SK-N-SH (cell line): ENCODE data around the gene TAOK2. TPM values are rescaled to one million over a fixed set of nuclear protein-coding genes. Genes with fewer than 3 reads are reported as not detected.

Source experiments
- CTCF ChIA-PET: fragments of 300-600, 350-600 bp; formaldehyde crosslinking; extraction: SDS; loops from one replicate; lab custom pipeline; 2021; lab: Yijun Ruan, JAX
- POLR2A ChIA-PET: fragments of 350-600 bp; sonication (Branson Sonifier 250); formaldehyde crosslinking; extraction: SDS; loops from one replicate; lab custom pipeline; 2020; ENCODE audit warnings: antibody characterized with exemption, inconsistent platforms; lab: Yijun Ruan, JAX
- DNase-seq: peaks from one replicate; pipeline ENCODE4 v3.0.0; 2012
- H2AFZ ChIP-seq: fragments of 200-600 bp; sonication (generic); 2 replicates; pipeline ENCODE4 v1.8.1; 2016; ENCODE audit warnings: antibody characterized with exemption, mild to moderate bottlenecking, low read depth
- H3F3A ChIP-seq: fragments of 200-600 bp; sonication (generic); replicated peaks from 2 replicates; pipeline ENCODE3; 2016; ENCODE audit warnings: antibody characterized with exemption, mild to moderate bottlenecking; ENCODE audit not compliant: insufficient read depth
- H3K27ac ChIP-seq, 2 experiments: fragments of 200-500 bp in 1 of 2; fragments of 200-600 bp in 1 of 2; sonication (Bioruptor generic) in 1 of 2; sonication (generic), shearing (Covaris generic) in 1 of 2; 2 replicates each; pipeline versions ENCODE4 v1.5.1 to v1.6.1; 2014 to 2016; ENCODE audit warnings: low read depth in 2 of 2, inconsistent platforms in 1 of 2, low read length in 1 of 2, mild to moderate bottlenecking in 1 of 2, mixed read lengths in 1 of 2
- H3K27me3 ChIP-seq: fragments of 200-600 bp; sonication (generic), shearing (Covaris generic); 2 replicates; pipeline ENCODE4 v1.6.1; 2016; ENCODE audit warnings: mixed run types; ENCODE audit not compliant: insufficient read depth
- H3K36me3 ChIP-seq, 2 experiments: fragments of 200-500 bp in 1 of 2; fragments of 200-600 bp in 1 of 2; sonication (Bioruptor generic) in 1 of 2; sonication (generic) in 1 of 2; replicated peaks in 1 of 2; 2 replicates each; pipeline versions ENCODE3 to v1.5.1; 2014 to 2016; ENCODE audit warnings: low read length in 1 of 2, mild to moderate bottlenecking in 1 of 2; ENCODE audit not compliant: insufficient read depth in 2 of 2, control insufficient read depth in 1 of 2
- H3K4me1 ChIP-seq, 2 experiments: fragments of 200-500 bp in 1 of 2; fragments of 200-600 bp in 1 of 2; sonication (Bioruptor generic) in 1 of 2; sonication (generic), shearing (Covaris generic) in 1 of 2; 2 replicates each; pipeline versions ENCODE4 v1.5.1 to v1.6.1; 2014 to 2016; ENCODE audit warnings: low read depth in 1 of 2, low read length in 1 of 2, mixed run types in 1 of 2; ENCODE audit not compliant: insufficient read depth in 2 of 2, control insufficient read depth in 1 of 2
- H3K4me2 ChIP-seq: fragments of 200-600 bp; sonication (generic), shearing (Covaris generic); 2 replicates; pipeline ENCODE4 v1.6.1; 2017; ENCODE audit warnings: mixed run types
- H3K4me3 ChIP-seq, 2 experiments: fragments of 200-500 bp in 1 of 2; fragments of 200-600 bp in 1 of 2; sonication (Bioruptor generic) in 1 of 2; sonication (generic), shearing (Covaris generic) in 1 of 2; 2 replicates each; pipeline versions ENCODE4 v1.5.1 to v1.8.1; 2014 to 2016; ENCODE audit warnings: low read depth in 2 of 2, inconsistent platforms in 1 of 2, low read length in 1 of 2, mild to moderate bottlenecking in 1 of 2, mixed read lengths in 1 of 2, moderate library complexity in 1 of 2
- H3K79me2 ChIP-seq: fragments of 200-600 bp; sonication (generic); 2 replicates; pipeline ENCODE4 v1.8.1; 2017; ENCODE audit warnings: mild to moderate bottlenecking; ENCODE audit not compliant: insufficient read depth
- H3K9ac ChIP-seq: fragments of 200-600 bp; sonication (generic); 2 replicates; pipeline ENCODE4 v1.6.1; 2017; ENCODE audit warnings: mixed run types
- H3K9me2 ChIP-seq: fragments of 200-600 bp; sonication (generic); 2 replicates; pipeline ENCODE4 v1.6.1; 2017; ENCODE audit warnings: mixed run types
- H3K9me3 ChIP-seq: fragments of 200-600 bp; sonication (generic); 2 replicates; pipeline ENCODE4 v1.6.1; 2017; ENCODE audit warnings: mixed run types, mild to moderate bottlenecking, moderate library complexity
- H4K20me1 ChIP-seq: fragments of 200-600 bp; sonication (generic); 2 replicates; pipeline ENCODE4 v1.6.1; 2017; ENCODE audit warnings: mild to moderate bottlenecking, mixed run types; ENCODE audit not compliant: insufficient read depth
- ELF1 ChIP-seq: IDR thresholded peaks from 2 replicates; pipeline ENCODE4 v1.4.0; 2012
- EP300 ChIP-seq, 2 experiments: IDR thresholded peaks; 2 replicates each; pipeline versions ENCODE4 v1.4.0 to v1.6.1; 2012; ENCODE audit warnings: borderline replicate concordance in 1 of 2, low read depth in 1 of 2, low read length in 1 of 2
- EZH2phosphoT487 ChIP-seq: fragments of 200-600 bp; sonication (generic); IDR thresholded peaks from 2 replicates; pipeline ENCODE4 v1.6.1; 2017; ENCODE audit warnings: low read depth, mixed run types, mild to moderate bottlenecking, antibody characterized with exemption, moderate library complexity, borderline replicate concordance
- FOSL2 ChIP-seq: IDR thresholded peaks from 2 replicates; pipeline ENCODE4 v1.4.0; 2012; ENCODE audit warnings: low read depth, mild to moderate bottlenecking, moderate library complexity, borderline replicate concordance
- GATA2 ChIP-seq: sonication (generic); formaldehyde crosslinking; IDR thresholded peaks from 2 replicates; pipeline ENCODE4 v1.5.0; 2020; ENCODE audit warnings: mild to moderate bottlenecking, missing genetic modification reagents
- MXI1 ChIP-seq: IDR thresholded peaks from 2 replicates; pipeline ENCODE4 v1.6.1; 2012; ENCODE audit warnings: mild to moderate bottlenecking, low read depth, low read length, improper control_type of control experiment
- NFIC ChIP-seq: IDR thresholded peaks from 2 replicates; pipeline ENCODE4 v1.4.0; 2012; ENCODE audit warnings: borderline replicate concordance
- PBX3 ChIP-seq: IDR thresholded peaks from 2 replicates; pipeline ENCODE4; 2012
- POLR2AphosphoS5 ChIP-seq: IDR thresholded peaks from 2 replicates; pipeline ENCODE4 v1.6.1; 2012; ENCODE audit warnings: low read depth, low read length
- RCOR1 ChIP-seq: fragments of 150-350 bp; IDR thresholded peaks from 2 replicates; pipeline ENCODE4 v1.6.1; 2017; ENCODE audit warnings: antibody characterized with exemption, low read length
- RFX5 ChIP-seq: IDR thresholded peaks from 2 replicates; pipeline ENCODE4 v1.6.1; 2012; ENCODE audit warnings: mild to moderate bottlenecking, improper control_type of control experiment, low read length
- SIN3A ChIP-seq: IDR thresholded peaks from 2 replicates; pipeline ENCODE4 v1.6.1; 2012; ENCODE audit warnings: low read depth, mild to moderate bottlenecking, low read length, moderate library complexity, borderline replicate concordance
- USF1 ChIP-seq: IDR thresholded peaks from 2 replicates; pipeline ENCODE4 v1.4.0; 2012; ENCODE audit warnings: low read depth, borderline replicate concordance
- YY1 ChIP-seq: IDR thresholded peaks from 2 replicates; pipeline ENCODE4 v1.4.0; 2012; ENCODE audit warnings: low read depth, mild to moderate bottlenecking
- ZBTB33 ChIP-seq: IDR thresholded peaks from 2 replicates; pipeline ENCODE4 v1.4.0; 2012; ENCODE audit warnings: low read depth, borderline replicate concordance
- WGBS: methylation state at CpG from one replicate; pipeline ENCODE4 v1.1.6; 2017; ENCODE audit warnings: low lambda C conversion rate; 5-methylcytosine and 5-hydroxymethylcytosine counted together
- polyA plus RNA-seq, 3 experiments: library from polyadenylated mRNA; depleted of rRNA; stranded (reverse); fragments of >200 nt; gene quantifications; 2 replicates each; pipeline ENCODE4 v1.2.3, GENCODE V29; 2012
- TF ChIP-seq, protein P1 (sequence below): IDR thresholded peaks from 2 replicates; pipeline ENCODE4 v1.4.0; 2012; ENCODE audit warnings: low read depth
- TF ChIP-seq, protein P2 (sequence below): fragments of 150-350 bp; IDR thresholded peaks from 2 replicates; pipeline ENCODE4 v1.6.1; 2016; ENCODE audit warnings: mild to moderate bottlenecking, low read depth, low read length

TAOK2 gene
- polyA plus RNA-seq, 1 of the 3 experiments (the other 2 are of a cell fraction), result 21.9 TPM

GRCh38 chr16:29947897-29948296, 25.8 kb upstream of the TAOK2 start:
- ChIA-PET POLR2A (no interaction called here), CTCF (interaction anchor here (0.6 kb wide), 1 partner anchor 46 kb away, joined by 3 read pairs; no protein-coding TSS in a partner anchor)
- no peaks in the 10 kb centered on the region for H3K79me2 ChIP-seq
- no peaks in the 10 kb centered on the region for H3K9me2 ChIP-seq
- no peaks in the 10 kb centered on the region for H3K27me3 ChIP-seq
- H3K9ac ChIP-seq, result no peak overlapping the region
- H3K4me1 ChIP-seq, result 0 out of 4 replicates have a peak, but pooled peaks cover 0 to 9% of the 10 kb centered on the region in 2 experiments
- H3K4me2 ChIP-seq, result no peak overlapping the region
- WGBS, result 54% methylated on average over 2 of the region's 2 CpGs
- no peaks in the 10 kb centered on the region for H3K9me3 ChIP-seq
- no peaks in the 10 kb centered on the region for H3K36me3 ChIP-seq
- H3F3A ChIP-seq, result peaks cover 23% of the 10 kb centered on the region
- no peak for DNase-seq
- no peak overlapping the region for H3K27ac ChIP-seq
- H4K20me1 ChIP-seq, result no peaks in the 10 kb centered on the region
- H2AFZ ChIP-seq, result no peak overlapping the region
- H3K4me3 ChIP-seq, result no peak overlapping the region
- TF ChIP-seq, protein P1, sequence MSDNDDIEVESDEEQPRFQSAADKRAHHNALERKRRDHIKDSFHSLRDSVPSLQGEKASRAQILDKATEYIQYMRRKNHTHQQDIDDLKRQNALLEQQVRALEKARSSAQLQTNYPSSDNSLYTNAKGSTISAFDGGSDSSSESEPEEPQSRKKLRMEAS, result no peak
- TF ChIP-seq GATA2 (no peak), SIN3A (no peak), YY1 (no peak), ELF1 (no peak), USF1 (no peak), PBX3 (no peak), FOSL2 (no peak), ZBTB33 (no peak)
- TF ChIP-seq, protein P2, sequence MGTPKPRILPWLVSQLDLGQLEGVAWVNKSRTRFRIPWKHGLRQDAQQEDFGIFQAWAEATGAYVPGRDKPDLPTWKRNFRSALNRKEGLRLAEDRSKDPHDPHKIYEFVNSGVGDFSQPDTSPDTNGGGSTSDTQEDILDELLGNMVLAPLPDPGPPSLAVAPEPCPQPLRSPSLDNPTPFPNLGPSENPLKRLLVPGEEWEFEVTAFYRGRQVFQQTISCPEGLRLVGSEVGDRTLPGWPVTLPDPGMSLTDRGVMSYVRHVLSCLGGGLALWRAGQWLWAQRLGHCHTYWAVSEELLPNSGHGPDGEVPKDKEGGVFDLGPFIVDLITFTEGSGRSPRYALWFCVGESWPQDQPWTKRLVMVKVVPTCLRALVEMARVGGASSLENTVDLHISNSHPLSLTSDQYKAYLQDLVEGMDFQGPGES, result no peak

DNA sequence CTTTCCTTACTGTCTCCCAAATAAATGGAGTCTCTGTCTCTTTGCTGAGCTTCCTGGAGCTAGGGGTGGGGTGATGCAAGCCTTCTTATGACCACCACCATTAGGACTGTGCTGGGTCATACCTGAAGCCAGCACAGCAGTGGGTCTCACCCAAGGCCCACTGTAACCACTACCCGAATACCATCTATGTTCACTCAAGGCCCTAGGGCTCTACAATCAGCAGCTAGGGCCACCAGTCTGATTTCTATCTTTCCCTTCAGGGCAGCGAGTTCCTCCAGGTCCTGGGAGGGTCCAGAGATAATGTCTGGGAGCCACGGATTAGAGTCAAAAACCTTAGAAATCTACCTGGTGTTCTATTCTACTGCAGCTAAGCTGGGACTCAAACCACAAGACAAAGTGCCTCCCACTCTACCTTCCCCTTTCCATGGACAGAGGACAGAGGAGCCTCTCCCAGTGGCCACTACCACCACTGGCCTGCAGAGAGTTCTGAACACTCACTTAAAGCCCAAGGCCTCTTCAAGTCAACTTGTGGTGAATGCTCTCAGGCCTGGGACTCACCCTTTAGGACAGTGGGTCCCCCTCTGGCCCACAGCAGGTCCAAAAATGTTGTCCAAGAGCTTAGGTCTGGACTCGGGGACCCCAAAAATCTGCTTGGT, 22.7 kb upstream of the TAOK2 start:
- no peaks in the 10 kb centered on the region for H3K27me3 ChIP-seq
- H3K4me1 ChIP-seq, result no peaks in the 10 kb centered on the region
- DNase-seq, result no peak
- no peaks in the 10 kb centered on the region for H3K9me2 ChIP-seq
- H3K9me3 ChIP-seq, result no peaks in the 10 kb centered on the region
- no peaks in the 10 kb centered on the region for H3K79me2 ChIP-seq
- WGBS, result 55% methylated on average over 4 of the region's 4 CpGs
- no peak overlapping the region for H3K4me3 ChIP-seq
- CTCF ChIA-PET, result interaction anchor here (0.8 to 1.9 kb wide), 4 partner anchors 12 to 102 kb away, joined by 3 to 5 read pairs (median 3); partner anchors contain the start of gene KCTD13
- no peak overlapping the region for H2AFZ ChIP-seq
- no peak overlapping the region for H3K4me2 ChIP-seq
- H3K36me3 ChIP-seq, result no peaks in the 10 kb centered on the region
- POLR2A ChIA-PET, result no interaction called here
- peaks cover 7% of the 10 kb centered on the region for H3F3A ChIP-seq
- no peak overlapping the region for H3K27ac ChIP-seq
- H3K9ac ChIP-seq, result no peak overlapping the region
- no peaks in the 10 kb centered on the region for H4K20me1 ChIP-seq
- no peak for TF ChIP-seq PBX3
- TF ChIP-seq EP300 (IDR thresholded peaks at IDR 0.05; ENCODE audit: borderline replicate concordance in 1 of 2, low read depth in 1 of 2, low read length in 1 of 2), result no peak
- TF ChIP-seq RFX5, result no peak
- no peak for TF ChIP-seq NFIC
- no peak for TF ChIP-seq ELF1
- no peak for TF ChIP-seq EZH2phosphoT487
- TF ChIP-seq, protein P2, result no peak
- TF ChIP-seq POLR2AphosphoS5, result no peak
- TF ChIP-seq RCOR1, result no peak
- TF ChIP-seq MXI1, result no peak
- no peak for TF ChIP-seq YY1
